GM21717 (cell line): ENCODE data around the gene CGB1.
"Not testable (repeated sequence)": the region's sequence is repeated elsewhere in the genome, so short reads cannot be mapped to it uniquely, and the experiment has no call there.

Experiments
- ATAC-seq: cut with Tn5 transposase; IDR thresholded peaks from one replicate; pipeline ENCODE4 v1.9.1; 2021; ENCODE audit warnings: mild to moderate bottlenecking, moderate library complexity; ENCODE audit not compliant: unreplicated experiment

Gene CGB1

GRCh38 chr19:49025088-49025487, 11.6 kb downstream of the CGB1 start:
- ATAC-seq = not testable (repeated sequence)

- ATAC-seq = not testable (repeated sequence)
Measured at GRCh38 chr19:49024233-49024632, 12.5 kb downstream of the CGB1 start, which contains the start of gene CGB3. TSS of gene CGB3 (minus strand) at chr19:49024333. CDS start at chr19:49023971, 362 bp downstream.

- ATAC-seq = no peak
Measured at GRCh38 chr19:49022116-49022515, 14.6 kb downstream of the CGB1 start.

DNA sequence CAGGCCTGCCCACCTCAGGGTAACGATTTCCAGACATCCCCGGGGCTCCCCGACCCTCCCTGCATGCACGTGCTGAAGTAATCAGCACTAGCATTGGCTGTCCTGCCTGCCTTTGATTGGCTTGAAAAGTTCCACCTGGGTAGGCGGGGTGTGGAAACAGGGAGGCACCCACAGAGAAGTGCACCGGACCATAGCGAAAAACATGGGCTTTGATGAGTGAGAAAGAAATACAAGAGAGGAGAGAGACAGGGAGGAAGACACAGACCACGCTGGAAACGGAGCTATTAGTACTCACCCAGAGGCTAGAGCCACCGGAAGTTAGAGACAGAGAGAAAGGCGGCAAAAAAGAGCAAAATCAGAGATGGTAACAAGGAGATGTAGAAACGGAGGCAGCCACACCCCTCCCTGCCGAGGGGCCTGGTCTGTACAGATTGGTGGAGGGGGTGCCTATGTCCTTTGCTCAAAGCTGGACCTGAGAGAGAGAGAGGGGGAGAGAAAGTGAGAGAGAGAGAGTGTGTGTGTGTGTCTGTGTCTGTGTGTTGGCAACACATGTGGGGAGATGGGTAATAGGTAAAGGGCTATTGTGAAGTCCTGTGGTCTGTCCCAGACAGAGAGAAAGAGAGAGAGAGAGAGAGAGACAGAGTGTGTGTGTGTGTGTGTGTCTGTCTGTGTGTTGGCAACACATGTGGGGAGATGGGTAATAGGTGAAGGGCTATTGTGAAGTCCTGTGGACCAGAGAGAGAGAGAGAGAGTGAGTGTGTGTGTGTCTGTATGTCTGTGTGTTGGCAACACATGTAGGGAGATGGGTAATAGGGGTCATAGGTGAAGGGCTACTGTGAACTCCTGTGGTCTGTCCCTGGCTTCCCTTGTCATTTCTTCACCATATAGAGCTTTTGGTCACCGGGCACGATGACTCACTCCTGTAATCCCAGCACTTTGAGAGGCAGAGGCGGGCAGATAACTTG, 15.5 kb downstream of the CGB1 start:
- ATAC-seq = no peak

- ATAC-seq = no peak
Measured at GRCh38 chr19:49020342-49020741, 16.4 kb downstream of the CGB1 start.

- no peak for ATAC-seq
Measured at GRCh38 chr19:49019242-49019932, 17.3 kb downstream of the CGB1 start.

DNA sequence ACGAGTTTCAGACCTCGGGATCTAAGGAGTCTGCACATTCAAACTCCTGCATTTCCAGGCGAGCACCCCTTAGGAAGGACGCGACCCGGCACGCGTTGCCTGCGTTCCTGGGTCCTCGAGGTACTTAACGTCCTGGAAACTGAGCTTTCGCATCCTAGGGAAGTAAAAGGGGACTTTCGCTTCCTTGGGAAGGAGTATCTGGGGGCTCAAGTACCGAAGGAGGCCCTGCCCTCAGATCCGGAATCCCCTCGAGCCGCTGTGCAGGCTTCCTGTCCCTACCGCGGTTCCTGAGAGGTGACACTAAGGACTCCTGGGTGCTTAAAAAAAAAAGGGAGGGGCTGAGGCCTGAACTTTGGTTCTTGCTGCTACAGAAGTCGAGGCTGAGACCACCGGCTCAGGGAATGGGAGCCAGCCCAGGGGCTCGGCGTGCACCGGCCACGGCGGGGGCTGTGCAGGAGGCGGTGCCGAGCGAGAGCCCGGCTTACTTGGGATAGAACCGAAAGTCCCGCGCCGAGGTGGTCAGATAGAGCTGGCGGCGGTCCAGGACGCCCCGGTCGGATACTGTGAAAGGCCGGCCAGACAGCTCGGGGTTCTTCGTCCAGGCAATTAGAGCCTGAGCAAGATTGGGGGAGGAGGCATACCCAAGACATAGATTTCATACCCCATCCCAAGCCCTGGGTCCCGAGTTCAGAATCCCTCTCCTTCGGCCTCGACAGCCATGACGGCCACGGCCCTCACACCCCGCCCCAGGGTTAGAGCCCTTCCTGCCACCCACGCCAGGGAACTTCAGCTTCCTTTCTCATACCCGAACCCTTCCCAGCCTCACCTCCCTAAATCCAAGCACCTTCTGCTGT, 18.1 kb downstream of the CGB1 start:
- ATAC-seq = not testable (repeated sequence)

DNA sequence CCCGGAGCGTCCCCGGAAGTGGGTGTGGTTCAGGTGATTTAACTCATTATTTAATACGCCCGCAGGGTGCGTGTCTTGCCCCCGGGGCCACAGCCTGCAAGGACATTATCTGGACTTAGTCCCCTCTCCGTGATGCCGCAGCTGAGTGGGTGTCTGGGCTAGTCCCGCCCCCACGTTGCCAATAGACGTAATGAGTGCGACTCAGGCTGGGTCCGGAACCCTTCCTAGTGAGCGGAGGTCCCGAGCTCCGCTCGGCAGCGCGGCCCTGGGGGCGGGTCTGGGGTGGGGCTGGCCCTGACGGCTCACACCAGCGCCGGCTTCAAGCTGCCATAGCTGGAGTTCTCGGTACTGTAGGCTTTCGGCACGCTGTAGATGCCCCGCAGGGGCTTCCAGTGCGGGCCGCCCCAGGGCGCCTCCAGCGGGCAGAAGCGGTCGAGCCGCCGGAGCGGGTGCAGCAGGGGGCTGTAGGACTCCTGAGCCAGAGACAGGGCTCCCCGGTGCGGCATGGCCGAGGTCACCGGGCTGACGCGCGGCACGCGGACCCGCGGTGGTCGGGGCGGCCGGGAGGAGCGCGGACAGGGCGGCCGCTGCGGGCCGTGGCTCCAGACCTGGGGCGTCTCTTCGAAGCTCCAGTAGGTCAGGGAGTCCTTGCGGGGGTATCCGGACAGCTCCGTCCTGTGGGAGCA, 18.9 kb downstream of the CGB1 start:
- no peak for ATAC-seq

GRCh38 chr19:49017041-49017665, 19.5 kb downstream of the CGB1 start, which contains the start of gene LHB:
TSS of gene LHB (minus strand) at chr19:49017091. CDS start at chr19:49017081, 10 bp downstream.
- no peak for ATAC-seq

DNA sequence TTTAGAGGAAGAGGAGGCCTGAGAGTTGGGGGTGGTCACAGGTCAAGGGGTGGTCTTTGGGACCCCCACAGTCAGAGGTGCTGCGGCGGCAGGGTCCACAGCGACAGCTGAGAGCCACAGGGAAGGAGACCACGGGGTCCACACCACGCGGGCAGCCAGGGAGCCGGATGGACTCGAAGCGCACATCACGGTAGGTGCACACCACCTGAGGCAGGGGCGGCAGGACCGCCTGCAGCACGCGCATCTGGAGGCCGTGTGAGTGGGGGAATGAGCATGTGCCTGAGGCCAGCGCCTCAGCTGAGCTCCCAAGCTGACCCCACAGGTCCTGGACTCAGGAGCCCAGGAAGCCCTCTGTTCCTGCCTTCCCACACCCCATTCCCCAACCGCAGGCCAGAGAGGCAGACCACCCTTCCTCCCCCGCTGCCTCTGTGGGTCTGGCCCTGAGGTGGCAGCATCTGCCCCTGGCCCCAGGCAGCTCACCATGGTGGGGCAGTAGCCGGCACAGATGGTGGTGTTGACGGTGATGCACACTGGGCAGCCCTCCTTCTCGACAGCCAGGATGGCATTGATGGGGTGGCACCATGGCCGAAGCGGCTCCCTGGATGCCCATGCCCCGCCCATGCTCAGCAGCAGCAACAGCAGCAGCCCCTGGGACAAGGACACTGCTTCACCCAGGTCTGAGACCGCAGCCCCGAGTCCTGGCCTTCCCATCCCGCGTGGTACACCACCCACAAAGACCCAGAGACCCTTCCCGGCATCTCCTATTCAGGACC, 20.4 kb downstream of the CGB1 start:
- ATAC-seq = no peak

- no peak for ATAC-seq
Measured at GRCh38 chr19:49014870-49015255, 21.8 kb downstream of the CGB1 start.

DNA sequence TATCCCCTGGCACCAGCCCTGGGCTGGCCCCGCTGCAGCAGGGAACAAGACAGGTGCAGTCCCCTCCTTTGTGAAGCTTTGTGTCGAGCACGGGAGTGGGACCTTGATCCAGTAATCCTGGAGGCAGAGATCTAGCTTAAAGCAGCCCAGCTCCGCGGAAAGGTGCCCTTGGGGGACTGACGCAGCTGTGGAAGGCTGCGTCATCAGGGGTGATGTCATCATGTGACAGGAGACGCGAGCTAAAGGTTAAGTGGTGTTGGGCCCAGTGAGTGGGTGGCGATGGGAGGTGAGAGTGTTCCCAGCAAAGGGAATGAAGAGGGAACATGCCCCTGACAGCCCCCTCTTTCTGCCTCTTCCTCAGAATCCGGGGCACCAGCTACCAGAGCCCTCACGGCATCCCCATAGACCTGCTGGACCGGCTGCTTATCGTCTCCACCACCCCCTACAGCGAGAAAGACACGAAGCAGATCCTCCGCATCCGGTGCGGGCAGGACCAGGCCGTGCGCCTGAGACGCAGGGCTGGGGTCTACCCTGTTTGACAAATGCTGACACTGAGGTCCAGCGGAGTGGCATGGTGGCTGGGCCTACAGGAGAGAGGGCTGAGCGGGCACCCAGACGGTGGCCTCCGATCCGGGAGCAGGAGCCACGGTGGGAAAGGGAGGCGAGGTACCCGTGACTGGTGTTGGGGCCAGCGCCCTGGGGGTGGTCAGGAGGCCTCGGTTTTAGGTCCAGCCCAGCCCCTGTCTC, 22.4 kb downstream of the CGB1 start:
- no peak for ATAC-seq

- ATAC-seq = no peak
Measured at GRCh38 chr19:49011194-49011593, 25.5 kb downstream of the CGB1 start.

GRCh38 chr19:49010453-49010852, 26.2 kb downstream of the CGB1 start:
- no peak for ATAC-seq

- no peak for ATAC-seq
Measured at GRCh38 chr19:49009828-49010227, 26.9 kb downstream of the CGB1 start.

GRCh38 chr19:49006905-49007304, 29.8 kb downstream of the CGB1 start:
- no peak for ATAC-seq

DNA sequence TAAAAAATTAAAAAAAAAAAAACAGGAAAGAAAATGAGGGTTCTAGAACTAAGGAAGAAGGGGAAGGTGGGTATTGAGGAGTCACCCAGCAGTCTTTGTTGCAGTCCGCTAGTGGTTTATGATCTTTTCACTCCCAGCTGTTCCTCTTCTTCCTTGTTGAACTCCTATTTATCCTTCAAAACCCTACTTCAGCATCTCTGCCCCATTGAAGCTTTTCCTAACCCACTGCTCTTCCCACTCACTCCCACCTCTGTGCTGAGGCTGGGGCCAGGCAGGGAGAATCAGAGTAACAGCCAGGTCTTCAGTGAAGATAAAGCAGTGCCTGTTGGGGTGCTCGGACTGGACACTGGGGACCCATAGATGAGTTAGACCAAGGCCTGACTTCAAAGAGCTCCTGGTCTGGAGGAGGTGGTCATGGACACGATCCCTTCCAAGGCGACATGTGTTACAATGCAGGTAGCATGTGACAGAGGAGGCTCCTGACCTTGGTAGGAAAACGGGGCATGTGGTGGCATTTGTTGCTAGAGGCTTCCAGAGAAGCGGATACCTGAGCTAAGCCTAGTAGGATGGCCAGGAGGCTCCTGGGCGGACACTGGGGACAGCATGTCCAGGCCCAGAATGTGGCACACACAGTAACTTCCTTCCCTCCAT, 31.6 kb downstream of the CGB1 start:
- ATAC-seq = no peak

DNA sequence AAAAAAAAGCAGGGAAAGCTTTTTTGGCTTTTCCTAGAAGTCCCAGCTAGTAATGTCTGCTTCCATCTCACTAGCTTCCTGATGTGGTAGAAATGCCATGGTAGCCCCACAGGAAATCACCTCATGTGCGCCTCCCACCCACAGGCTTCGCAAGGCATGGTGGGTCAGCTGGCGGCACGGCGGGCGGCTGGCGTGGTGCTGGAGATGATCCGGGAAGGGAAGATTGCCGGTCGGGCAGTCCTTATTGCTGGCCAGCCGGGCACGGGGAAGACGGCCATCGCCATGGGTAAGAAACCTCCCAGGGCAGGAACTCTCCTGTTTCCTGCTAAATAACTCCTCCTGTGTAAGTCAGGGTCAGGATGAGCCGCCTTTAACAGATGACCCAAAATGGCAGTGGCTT, 32.6 kb downstream of the CGB1 start:
- no peak for ATAC-seq
